8988T (cell line): Measurements from ENCODE around the gene ABCG1.

Experiments
- DNase-seq: peaks from one replicate; pipeline ENCODE4 v3.0.0; 2011

Gene ABCG1

DNA sequence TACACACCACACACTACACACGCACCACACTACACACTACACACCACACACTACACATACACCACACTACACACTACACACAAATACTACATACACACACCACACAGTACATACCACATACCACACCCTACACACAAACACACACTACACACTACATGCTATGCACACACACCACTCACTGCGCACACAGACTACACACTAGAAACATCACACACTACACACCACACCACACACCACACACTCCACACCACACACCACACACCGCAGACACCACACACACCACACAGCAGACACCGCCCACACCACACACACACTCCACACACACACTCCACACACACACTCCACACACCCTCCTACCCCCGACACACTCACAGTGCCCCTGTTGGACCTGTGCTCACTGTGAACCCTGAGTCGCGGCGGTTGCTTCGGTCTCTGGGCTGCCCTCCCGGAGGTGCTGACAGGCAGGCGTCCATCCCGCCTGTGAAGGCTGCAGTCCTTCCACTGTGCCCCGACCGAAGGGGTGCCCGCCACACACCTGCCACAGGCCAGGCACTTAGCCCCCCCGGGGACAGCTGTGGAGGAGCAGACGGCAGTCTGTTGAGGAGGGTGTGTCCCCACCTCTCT lies 74.8 kb downstream of the ABCG1 start:
- DNase-seq, result no peak

DNA sequence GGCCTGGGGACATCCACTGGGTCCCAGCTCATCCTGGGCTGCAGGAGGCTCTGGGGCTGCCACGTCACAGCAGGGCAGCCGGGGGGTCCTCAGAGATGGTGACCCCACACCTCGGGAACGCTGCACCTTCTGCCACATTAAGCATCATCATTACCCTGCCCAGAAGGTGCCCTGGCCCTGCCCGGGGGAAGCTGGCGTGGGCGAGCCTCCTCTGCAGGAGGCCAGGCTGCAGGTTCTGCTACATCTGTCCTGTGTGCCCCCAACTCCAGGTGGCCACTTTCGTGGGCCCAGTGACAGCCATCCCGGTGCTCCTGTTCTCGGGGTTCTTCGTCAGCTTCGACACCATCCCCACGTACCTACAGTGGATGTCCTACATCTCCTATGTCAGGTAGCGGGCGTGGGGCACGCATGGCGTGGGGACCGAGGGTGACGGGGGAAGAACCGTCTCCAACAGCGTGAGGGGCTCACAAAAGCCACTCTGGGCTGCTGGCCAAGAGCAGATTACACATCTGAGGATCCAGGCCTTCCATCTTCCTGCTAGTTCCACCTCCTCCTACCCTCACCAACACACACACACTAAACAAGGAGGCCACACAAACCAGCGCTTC lies 75.4 kb downstream of the ABCG1 start:
- no peak for DNase-seq

DNA sequence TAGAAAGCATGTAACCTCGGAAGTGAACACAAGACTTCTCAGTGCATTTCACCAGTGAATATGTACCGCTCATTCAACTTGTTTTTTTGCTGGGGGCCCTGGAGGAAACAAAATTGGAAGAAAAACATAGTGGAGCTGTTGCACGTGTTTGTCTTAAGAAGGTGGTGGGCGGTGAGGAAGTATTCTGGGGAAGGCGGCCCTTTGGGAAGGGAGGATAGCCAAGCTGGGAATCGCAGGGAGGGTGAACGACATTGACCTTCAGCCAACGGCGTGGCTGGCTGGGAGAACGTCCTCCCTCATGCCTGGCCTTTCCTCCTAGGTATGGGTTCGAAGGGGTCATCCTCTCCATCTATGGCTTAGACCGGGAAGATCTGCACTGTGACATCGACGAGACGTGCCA lies 76.9 kb downstream of the ABCG1 start:
- no peak for DNase-seq

GRCh38 chr21:42296501-42296900 lies 77.6 kb downstream of the ABCG1 start:
- no peak for DNase-seq

DNA sequence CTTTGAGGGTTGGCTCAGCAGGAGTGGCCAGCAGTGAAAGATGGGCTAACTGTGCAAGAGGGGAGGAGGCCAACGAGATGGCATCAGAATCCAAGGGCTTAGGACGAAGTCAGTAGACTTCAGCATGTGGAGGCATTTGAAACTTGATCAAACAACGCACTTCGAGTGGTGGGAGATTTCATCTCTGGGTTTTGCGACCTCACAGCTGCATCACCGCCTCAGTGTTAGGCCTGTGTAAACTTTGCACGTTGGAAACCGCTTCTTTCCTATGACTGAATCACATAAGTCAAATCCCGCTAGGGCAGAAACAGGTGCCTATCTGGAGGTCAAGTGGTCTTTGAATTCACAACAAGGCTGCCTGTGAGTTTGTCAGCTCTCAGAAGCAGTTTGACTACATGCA lies 78.4 kb downstream of the ABCG1 start:
- DNase-seq, result no peak

- DNase-seq, result no peak
Measured at GRCh38 chr21:42298237-42298636, 79.3 kb downstream of the ABCG1 start.

- no peak for DNase-seq
Measured at GRCh38 chr21:42298657-42299056, 79.7 kb downstream of the ABCG1 start.

GRCh38 chr21:42299324-42300044 lies 80.5 kb downstream of the ABCG1 start:
- DNase-seq, result no peak

GRCh38 chr21:42300045-42300583 lies 81.2 kb downstream of the ABCG1 start:
- no peak for DNase-seq

GRCh38 chr21:42300956-42301355 lies 82.0 kb downstream of the ABCG1 start:
- DNase-seq, result no peak

DNA sequence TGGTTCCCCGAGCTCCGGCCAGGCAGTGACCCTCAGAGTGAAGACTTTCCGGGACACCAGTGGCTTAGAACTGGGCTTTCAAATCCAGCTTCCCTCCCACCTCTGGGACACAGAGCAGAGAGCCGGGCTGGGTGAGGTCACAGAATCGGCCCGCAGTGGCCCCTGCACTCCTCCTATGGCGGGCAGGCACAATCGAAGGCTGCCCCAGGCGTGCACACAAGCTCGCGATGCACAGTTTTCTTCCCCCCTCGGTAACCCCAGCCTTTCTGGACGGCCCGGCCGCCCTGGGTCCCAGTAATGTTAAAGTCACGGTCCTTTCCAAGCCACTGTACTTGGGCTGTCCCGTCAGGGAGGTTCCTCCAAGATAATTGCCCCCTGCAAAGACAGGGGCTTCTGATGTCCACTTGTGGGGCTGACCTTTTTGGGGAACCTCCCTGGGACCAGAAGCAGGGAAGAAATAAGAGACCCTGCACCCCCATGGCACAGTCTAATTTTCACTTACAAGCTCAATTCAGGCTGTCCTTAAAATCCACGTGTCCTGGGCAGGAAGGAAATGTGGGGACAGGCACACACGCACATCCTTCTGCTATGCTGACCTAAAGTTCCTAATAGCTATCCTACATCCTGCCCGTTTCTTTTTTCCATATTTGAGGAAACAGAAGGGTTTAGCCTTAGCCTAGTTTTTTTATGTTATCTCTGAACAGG lies 82.6 kb downstream of the ABCG1 start:
- DNase-seq, result no peak

DNA sequence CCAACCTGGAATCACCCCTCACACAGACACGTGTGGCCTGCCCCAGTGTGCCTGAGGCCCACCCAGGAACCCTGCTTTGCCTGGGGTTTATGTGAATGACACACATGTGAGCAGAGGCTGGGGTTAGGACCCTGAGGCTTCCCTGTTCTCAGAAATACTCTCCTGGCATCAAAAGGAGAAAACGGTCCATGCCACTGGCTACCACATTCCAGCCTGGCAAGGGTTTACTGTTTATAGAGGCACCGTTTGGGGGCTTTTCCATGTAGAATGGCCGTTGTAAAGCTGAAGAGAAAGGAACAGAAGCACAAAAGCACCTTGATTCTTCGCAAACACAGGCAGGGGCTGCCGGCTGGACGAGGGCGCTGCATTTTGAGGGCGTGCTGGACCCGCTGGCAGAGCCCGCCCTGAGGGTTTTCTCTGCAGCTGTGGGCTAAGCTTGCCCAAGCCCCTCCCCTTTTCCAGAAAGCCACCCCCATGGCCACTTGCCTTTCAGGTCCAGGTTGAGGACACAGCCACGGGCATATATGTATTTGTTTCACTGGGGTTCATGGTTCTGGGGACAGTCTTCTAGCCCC lies 83.2 kb downstream of the ABCG1 start:
- no peak for DNase-seq

DNA sequence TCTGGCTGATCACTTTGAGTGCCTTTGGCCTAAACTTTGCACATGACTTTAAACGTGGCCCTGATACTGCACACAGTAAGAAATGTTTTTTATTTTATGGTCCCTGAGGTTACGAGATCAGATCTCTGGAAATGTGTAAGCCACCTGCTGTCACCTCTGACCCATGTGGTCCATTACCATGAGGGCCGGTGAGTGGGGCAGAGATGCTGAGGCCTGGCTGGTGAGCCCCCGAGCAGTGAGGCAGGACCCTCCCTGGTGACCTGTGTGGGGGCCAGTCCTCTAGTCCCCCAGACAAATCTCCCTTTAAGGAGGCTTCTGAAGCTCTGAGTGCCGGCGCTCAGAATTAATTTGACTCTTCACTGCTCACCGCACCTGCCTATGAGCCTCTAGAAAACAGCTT lies 83.9 kb downstream of the ABCG1 start:
- DNase-seq, result no peak

DNA sequence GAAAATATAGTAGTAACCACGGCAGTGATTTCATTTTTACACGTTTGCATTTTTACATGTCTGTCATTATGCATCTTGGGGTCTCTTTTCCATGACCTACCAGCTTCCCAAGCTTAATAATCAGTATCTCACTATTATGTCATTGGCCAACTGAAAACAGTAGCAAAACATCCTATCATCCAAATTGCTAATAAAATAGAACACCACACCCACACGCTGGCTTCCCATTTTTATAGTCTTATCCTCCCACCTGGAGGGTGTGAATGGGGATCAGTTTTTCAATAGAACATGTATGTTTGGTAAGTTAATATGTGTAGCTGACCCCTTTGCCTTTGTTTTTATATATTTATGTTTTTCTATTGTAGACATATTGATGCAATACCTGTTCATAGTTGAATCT lies 84.5 kb downstream of the ABCG1 start:
- no peak for DNase-seq

- no peak for DNase-seq
Measured at GRCh38 chr21:42304556-42305454, 85.9 kb downstream of the ABCG1 start.

GRCh38 chr21:42305707-42306147 lies 86.8 kb downstream of the ABCG1 start:
- no peak for DNase-seq

- DNase-seq, result no peak
Measured at GRCh38 chr21:42306366-42307035, 87.6 kb downstream of the ABCG1 start.

- DNase-seq, result no peak
Measured at GRCh38 chr21:42307106-42307505, 88.2 kb downstream of the ABCG1 start.

DNA sequence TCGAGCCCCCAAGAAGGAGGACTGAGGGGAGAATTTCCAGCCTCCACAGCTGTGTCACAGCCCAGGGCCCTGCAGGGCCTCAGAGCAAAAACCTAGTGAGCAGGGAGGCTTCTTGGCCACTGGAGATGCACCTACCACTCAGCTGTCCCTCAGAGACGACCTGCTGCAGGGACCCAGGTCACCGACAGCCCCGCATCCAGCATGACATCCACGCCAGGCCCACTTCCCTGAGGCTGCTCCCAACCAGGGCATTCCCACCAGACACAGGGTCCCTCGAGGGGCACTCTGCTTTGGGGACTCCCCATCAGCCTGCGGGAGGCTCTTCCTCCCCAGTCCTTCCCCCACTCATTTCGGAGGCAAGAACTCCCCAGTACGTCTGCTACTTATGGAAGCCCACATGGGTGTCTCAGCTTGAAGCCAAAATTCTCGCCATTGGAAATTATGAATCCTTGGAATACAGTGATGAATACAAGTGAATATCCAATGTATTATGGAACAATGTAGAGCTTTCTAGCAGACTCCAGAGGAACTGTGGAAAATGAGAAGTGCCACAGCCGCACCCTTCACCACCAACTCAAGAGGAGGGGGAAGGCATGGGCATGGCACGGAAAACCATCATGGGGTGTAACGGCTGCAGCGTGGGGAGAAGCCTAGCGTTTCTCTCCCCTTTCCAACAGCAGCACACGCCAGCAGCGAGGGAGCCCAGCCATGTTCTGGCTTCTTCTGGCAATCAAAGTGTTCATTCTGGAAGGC lies 89.4 kb downstream of the ABCG1 start:
- no peak for DNase-seq

- no peak for DNase-seq
Measured at GRCh38 chr21:42308914-42309752, 90.2 kb downstream of the ABCG1 start.
